ENCODE measurements around the gene STK32C. TPM values are rescaled to one million over a fixed set of nuclear protein-coding genes. Genes with fewer than 3 reads are reported as not detected.

STK32C gene
- total and polyA plus RNA-seq, 2 experiments from 2014 or later = 17.5 to 23.8 TPM

DNA sequence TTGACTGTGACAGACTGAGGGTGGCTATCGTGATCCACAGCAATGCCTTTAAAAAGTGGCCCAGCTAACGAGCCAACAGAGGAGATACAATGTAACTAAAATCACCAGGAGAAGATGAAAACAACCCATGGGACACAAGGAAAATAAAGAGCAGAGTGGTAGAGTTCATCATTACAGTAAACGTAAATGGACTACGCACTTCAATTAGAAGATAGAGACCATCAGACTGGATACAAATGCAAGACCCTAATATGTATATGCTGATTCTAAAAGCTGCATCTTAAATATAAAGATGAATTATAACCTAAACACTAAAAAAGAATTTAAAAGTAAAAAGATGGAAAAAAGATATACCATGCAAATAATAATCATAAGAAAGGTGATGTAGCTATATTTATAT is 6.6 kb upstream of the STK32C start:
- no peaks in the 10 kb centered on the region for H3K4me1 ChIP-seq (ENCODE audit: low read depth)
- peaks cover 29% of the 10 kb centered on the region for H3K27me3 ChIP-seq
- no peak for DNase-seq (ENCODE audit: low read depth in 1 of 2, low spot score in 1 of 2)
- no peaks in the 10 kb centered on the region for H3K36me3 ChIP-seq
- TF ChIP-seq, protein P1, sequence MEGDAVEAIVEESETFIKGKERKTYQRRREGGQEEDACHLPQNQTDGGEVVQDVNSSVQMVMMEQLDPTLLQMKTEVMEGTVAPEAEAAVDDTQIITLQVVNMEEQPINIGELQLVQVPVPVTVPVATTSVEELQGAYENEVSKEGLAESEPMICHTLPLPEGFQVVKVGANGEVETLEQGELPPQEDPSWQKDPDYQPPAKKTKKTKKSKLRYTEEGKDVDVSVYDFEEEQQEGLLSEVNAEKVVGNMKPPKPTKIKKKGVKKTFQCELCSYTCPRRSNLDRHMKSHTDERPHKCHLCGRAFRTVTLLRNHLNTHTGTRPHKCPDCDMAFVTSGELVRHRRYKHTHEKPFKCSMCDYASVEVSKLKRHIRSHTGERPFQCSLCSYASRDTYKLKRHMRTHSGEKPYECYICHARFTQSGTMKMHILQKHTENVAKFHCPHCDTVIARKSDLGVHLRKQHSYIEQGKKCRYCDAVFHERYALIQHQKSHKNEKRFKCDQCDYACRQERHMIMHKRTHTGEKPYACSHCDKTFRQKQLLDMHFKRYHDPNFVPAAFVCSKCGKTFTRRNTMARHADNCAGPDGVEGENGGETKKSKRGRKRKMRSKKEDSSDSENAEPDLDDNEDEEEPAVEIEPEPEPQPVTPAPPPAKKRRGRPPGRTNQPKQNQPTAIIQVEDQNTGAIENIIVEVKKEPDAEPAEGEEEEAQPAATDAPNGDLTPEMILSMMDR (IDR thresholded peaks at IDR 0.05; ENCODE audit: low read depth, low read length) = no peak
- no peak overlapping the region for H3K4me3 ChIP-seq
- H3K27ac ChIP-seq = no peak overlapping the region
- H3K9me3 ChIP-seq (ENCODE audit: low read depth) = no peaks in the 10 kb centered on the region

DNA sequence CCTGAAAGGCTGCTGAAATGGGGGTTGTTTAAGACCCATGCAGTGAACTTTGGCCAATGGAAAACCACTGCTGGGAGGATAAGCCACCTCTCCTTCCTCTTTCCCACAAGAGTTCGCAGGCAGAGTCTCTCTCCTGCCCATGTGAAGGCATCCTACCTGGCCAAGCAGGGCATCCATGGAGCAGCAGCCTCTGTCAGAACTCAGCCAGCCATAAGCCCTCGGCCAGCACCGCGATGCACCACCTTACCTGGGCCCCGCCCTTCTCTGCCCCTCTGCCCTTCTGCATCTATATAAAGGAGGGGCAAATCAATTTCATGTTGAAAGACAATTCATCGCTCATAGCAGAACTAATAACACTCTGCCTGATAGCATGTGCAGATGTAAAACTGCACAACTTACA is 6.1 kb upstream of the STK32C start:
- H3K9me3 ChIP-seq (ENCODE audit: low read depth) = no peaks in the 10 kb centered on the region
- no peak overlapping the region for H3K4me3 ChIP-seq
- TF ChIP-seq, protein P1 (IDR thresholded peaks at IDR 0.05; ENCODE audit: low read depth, low read length) = no peak
- no peak overlapping the region for H3K27ac ChIP-seq
- H3K27me3 ChIP-seq = peaks cover 34% of the 10 kb centered on the region
- no peaks in the 10 kb centered on the region for H3K4me1 ChIP-seq (ENCODE audit: low read depth)
- DNase-seq (ENCODE audit: low read depth in 1 of 2, low spot score in 1 of 2) = no peak
- H3K36me3 ChIP-seq = no peaks in the 10 kb centered on the region

DNA sequence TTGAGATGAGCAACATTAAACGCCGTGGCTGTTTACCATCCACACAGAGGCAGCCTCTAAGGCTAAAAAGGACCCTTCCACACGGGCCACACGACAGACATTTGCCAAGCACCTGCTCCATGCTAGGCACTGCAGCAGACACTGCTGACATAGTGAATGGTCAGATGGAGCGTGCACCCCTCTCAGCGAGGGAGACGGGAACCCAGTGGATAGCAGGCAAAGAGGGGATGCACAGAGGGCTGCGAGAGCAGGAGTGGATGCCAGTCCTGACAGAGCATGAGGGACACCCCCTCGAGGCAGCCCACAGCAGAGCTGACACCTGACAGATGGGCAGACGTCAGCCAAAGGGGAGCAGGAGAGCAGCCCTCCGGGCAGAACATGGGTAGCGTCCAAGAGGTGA is 5.6 kb upstream of the STK32C start:
- no peak for DNase-seq (ENCODE audit: low read depth in 1 of 2, low spot score in 1 of 2)
- TF ChIP-seq, protein P1 (IDR thresholded peaks at IDR 0.05; ENCODE audit: low read depth, low read length) = no peak
- H3K36me3 ChIP-seq = no peaks in the 10 kb centered on the region
- H3K27ac ChIP-seq = no peak overlapping the region
- no peaks in the 10 kb centered on the region for H3K9me3 ChIP-seq (ENCODE audit: low read depth)
- no peak overlapping the region for H3K4me3 ChIP-seq
- peaks cover 39% of the 10 kb centered on the region for H3K27me3 ChIP-seq
- H3K4me1 ChIP-seq (ENCODE audit: low read depth) = no peaks in the 10 kb centered on the region

DNA sequence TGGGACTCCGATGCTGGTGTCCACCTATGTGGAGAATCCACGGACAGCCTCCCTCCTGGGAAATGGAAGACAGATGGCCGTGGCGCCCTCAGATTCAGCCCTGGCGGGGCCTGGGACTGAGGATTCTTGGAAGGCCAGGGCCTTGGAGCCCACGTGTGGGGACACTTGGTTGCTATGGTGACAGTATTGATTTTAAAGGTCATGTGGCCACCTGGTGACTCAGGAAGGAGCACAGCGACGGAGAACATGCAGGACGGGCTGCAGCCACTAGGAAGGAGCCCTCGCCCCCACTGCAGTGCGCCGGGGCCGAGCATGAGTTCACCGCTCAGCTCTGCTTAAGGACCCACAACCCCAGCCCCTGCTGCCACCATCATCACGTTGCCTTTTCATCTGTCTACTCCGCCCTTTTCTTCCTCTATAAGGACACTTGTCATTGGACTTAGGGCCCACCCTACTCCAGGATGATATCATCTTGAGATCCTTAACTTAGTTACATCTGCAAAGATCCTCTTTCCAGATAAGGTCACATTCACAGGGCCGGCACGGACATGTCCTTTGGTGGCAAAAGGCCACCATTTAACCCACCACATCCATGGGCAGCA is 3.7 kb upstream of the STK32C start:
- Histone ChIP-seq H3K27ac (no peak overlapping the region), H3K36me3 (no peaks in the 10 kb centered on the region), H3K9me3 (ENCODE audit: low read depth) (no peaks in the 10 kb centered on the region), H3K4me3 (no peak overlapping the region), H3K27me3 (peaks cover 52% of the 10 kb centered on the region), H3K4me1 (ENCODE audit: low read depth) (no peaks in the 10 kb centered on the region)
- no peak for DNase-seq (ENCODE audit: low read depth in 1 of 2, low spot score in 1 of 2)
- TF ChIP-seq, protein P1 (IDR thresholded peaks at IDR 0.05; ENCODE audit: low read depth, low read length) = no peak

DNA sequence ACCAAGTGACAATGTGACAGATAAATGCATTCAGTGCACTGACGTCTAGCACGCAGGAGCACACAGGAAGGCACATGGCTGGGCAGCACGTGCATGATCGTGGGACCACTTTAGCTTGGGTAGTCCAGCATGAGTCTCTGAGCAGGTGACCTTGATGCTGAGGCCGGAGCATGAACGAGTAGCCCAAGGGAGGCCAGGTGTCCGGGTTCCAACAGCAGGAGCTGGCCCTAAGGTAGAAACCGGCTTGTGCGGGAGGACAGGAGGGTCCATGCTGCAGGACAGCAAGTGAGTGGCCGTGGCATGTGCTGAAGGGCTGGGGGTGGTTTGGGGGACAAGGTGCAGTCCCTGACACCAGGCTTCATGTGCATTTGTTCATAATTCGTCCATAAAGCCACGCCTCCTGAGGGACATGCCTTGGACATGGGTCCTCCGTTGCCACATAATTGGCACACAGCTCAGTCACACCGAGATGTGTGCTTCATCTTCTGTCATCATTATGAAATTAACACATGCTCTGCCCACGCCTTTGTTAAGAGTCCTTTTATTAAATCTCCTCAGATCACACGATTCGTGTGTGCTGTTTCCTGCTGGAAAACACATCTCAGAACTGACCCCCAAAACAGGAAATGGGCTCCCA is 3.1 kb upstream of the STK32C start:
- TF ChIP-seq, protein P1 (IDR thresholded peaks at IDR 0.05; ENCODE audit: low read depth, low read length) = no peak

More for the DNA sequence above, 3.1 kb upstream of the STK32C start:
- H3K4me3 ChIP-seq = no peak overlapping the region
- no peak for DNase-seq (ENCODE audit: low read depth in 1 of 2, low spot score in 1 of 2)
- H3K36me3 ChIP-seq = no peaks in the 10 kb centered on the region
- no peak overlapping the region for H3K27ac ChIP-seq
- peaks cover 58% of the 10 kb centered on the region for H3K27me3 ChIP-seq
- H3K9me3 ChIP-seq (ENCODE audit: low read depth) = no peaks in the 10 kb centered on the region
- no peaks in the 10 kb centered on the region for H3K4me1 ChIP-seq (ENCODE audit: low read depth)
